ENCODE results near the gene ATP11A. TPM values are rescaled to one million over a fixed set of nuclear protein-coding genes. Genes with fewer than 3 reads are reported as not detected.

ATP11A gene
- total RNA-seq, 2 experiments from 2014 or later, result 28.8 to 30.2 TPM

DNA sequence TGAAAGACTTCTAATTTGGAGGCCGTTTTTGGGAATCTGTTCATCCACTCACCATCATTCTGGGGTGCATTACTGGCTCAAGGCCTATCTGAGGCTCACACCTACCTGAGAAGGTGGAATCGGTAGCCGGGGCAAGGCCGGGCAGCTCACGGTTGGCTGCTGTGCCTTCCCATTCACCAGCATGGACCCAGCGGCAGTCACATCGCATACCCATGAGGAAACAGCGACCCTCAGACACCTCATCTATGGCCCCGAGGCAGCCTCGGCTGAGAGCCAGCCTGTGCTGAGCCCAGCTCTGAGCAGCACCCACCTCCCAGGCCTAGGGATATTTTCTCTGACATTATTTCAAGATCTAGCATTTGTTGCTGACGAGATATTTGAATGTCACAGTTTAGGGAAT, 130.5 kb downstream of the ATP11A start:
- H3K27me3 Mint-ChIP-seq, result no peaks in the 10 kb centered on the region
- ATAC-seq (no peak), DNase-seq (no peak)
- no peak overlapping the region for H3K4me3 Mint-ChIP-seq
- H3K36me3 Mint-ChIP-seq (ENCODE audit: low read depth), result peaks cover 46% of the 10 kb centered on the region
- no peaks in the 10 kb centered on the region for H3K4me1 Mint-ChIP-seq (ENCODE audit: low read depth)
- ChIA-PET POLR2A (no interaction called here), CTCF (no interaction called here)
- H3K27ac Mint-ChIP-seq, result no peak overlapping the region
- intact Hi-C loops (cut with micrococcal nuclease), result no loop called here
- no peaks in the 10 kb centered on the region for H3K9me3 Mint-ChIP-seq
- TF ChIP-seq, protein P1, sequence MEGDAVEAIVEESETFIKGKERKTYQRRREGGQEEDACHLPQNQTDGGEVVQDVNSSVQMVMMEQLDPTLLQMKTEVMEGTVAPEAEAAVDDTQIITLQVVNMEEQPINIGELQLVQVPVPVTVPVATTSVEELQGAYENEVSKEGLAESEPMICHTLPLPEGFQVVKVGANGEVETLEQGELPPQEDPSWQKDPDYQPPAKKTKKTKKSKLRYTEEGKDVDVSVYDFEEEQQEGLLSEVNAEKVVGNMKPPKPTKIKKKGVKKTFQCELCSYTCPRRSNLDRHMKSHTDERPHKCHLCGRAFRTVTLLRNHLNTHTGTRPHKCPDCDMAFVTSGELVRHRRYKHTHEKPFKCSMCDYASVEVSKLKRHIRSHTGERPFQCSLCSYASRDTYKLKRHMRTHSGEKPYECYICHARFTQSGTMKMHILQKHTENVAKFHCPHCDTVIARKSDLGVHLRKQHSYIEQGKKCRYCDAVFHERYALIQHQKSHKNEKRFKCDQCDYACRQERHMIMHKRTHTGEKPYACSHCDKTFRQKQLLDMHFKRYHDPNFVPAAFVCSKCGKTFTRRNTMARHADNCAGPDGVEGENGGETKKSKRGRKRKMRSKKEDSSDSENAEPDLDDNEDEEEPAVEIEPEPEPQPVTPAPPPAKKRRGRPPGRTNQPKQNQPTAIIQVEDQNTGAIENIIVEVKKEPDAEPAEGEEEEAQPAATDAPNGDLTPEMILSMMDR (IDR thresholded peaks at IDR 0.05), result no peak

DNA sequence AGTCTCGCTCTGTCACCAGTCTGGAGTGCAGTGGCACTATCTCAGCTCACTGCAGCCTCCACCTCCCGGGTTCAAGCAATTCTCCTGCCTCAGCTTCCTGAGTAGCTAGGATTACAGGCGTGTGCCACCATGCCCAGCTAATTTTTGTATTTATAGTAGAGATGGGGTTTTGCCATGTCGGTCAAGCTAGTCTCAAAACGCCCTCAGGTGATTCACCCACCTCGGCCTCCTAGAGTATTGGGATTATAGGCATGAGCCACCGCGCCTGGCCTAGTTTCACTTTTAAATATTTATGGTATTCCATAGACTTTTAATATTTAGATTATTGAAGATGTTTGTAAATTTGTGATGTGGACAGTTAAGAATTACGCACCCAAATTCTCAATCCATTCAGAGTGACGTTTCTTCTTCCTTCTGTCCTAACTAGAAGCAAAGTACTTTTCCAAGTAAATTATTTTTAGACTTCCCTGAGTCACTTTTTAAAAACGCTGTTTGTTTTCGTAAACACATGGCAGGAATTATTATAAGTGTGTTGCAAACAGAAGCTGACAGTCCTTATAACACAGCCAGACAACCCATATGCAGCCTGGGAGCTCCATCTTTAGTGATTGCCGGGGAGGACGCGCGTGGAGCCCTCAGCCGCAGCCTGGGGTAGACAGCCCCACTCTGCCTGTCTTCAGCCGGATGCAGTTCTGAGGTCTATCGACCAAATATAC, 131.7 kb downstream of the ATP11A start:
- no peak for ATAC-seq
- no peak overlapping the region for H3K27ac Mint-ChIP-seq
- no peaks in the 10 kb centered on the region for H3K27me3 Mint-ChIP-seq
- no peaks in the 10 kb centered on the region for H3K9me3 Mint-ChIP-seq
- no peak for DNase-seq
- no peaks in the 10 kb centered on the region for H3K4me1 Mint-ChIP-seq (ENCODE audit: low read depth)
- H3K36me3 Mint-ChIP-seq (ENCODE audit: low read depth), result peaks cover 38% of the 10 kb centered on the region
- TF ChIP-seq, protein P1 (IDR thresholded peaks at IDR 0.05), result no peak
- ChIA-PET POLR2A (no interaction called here), CTCF (no interaction called here)
- intact Hi-C loops (cut with micrococcal nuclease), result no loop called here
- no peak overlapping the region for H3K4me3 Mint-ChIP-seq

DNA sequence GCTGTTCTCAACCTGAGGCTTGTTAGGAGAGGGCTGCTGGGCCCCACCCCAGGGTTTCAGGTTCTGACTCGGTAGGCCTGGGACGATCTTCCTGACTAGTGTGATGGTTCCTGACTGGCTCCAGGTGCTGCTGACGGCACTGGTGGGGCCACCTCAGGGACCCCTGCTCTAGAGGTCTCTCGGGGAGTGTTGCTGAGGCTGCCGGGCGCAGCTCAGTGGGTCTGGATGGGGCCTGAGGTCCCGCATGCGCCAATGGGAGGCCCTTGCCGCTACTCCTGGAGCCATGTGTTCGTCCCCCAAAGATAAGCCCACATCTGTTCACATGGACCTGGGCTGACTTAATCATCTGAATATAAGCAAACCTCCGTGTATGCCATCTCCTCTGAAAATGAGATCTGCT, 133.0 kb downstream of the ATP11A start:
- Mint-ChIP-seq H3K4me3 (no peak overlapping the region), H3K4me1 (ENCODE audit: low read depth) (no peaks in the 10 kb centered on the region), H3K27me3 (no peaks in the 10 kb centered on the region), H3K27ac (no peak overlapping the region), H3K36me3 (ENCODE audit: low read depth) (peaks cover 31% of the 10 kb centered on the region), H3K9me3 (no peaks in the 10 kb centered on the region)
- DNase-seq (no peak), ATAC-seq (no peak)
- TF ChIP-seq, protein P1 (IDR thresholded peaks at IDR 0.05), result no peak
- intact Hi-C loops (cut with micrococcal nuclease), result no loop called here
- CTCF ChIA-PET, result no interaction called here
- POLR2A ChIA-PET, result no interaction called here

DNA sequence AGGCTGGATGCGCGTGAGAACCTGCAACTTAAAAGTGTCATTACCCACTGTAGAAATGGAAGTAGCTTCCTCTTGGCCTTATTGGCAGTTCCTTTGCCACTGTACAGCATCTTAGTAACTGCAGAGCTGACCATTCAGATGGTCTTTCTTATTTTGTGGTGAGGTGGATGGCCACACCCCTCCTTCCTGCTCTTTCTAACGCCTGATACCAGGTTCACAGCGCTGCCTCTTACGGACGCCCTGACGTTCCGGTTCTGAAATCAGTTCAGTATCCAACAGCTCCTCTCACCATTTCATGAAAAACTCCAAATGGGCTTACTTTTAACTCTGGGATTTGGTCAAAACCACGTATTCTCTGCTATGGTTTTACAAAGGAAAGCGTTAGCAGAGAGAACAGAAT, 134.6 kb downstream of the ATP11A start:
- Mint-ChIP-seq H3K4me1 (ENCODE audit: low read depth) (no peaks in the 10 kb centered on the region), H3K36me3 (ENCODE audit: low read depth) (peaks cover 22% of the 10 kb centered on the region), H3K4me3 (no peak overlapping the region), H3K27ac (no peak overlapping the region), H3K9me3 (no peaks in the 10 kb centered on the region), H3K27me3 (no peaks in the 10 kb centered on the region)
- ATAC-seq, result no peak
- CTCF ChIA-PET, result no interaction called here
- POLR2A ChIA-PET, result no interaction called here
- TF ChIP-seq, protein P1 (IDR thresholded peaks at IDR 0.05), result no peak
- intact Hi-C loops (cut with micrococcal nuclease), result no loop called here
- no peak for DNase-seq

DNA sequence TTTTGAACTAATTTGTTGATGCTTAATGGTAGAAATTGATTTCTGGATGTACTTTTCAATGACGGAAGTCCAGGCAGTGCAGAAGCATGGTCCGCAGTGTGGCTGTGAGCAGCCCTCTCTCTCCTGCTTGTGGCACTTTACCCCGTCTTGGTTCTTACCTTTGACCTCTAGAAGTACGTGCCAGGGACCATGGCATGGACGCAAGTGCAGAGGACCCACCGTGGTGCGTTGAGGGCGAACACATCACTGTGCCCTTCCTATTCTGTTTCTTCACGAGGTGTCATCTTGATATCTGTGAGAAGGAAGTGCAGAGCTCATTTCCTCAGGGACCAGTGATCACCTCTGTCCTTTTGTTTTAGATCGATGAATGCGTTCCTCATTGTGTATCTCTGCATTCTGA, 135.2 kb downstream of the ATP11A start:
- H3K36me3 Mint-ChIP-seq (ENCODE audit: low read depth), result peaks cover 22% of the 10 kb centered on the region
- ATAC-seq, result no peak

More for the DNA sequence above, 135.2 kb downstream of the ATP11A start:
- Mint-ChIP-seq H3K4me3 (no peak overlapping the region), H3K27ac (no peak overlapping the region), H3K27me3 (no peaks in the 10 kb centered on the region), H3K9me3 (no peaks in the 10 kb centered on the region), H3K4me1 (ENCODE audit: low read depth) (no peaks in the 10 kb centered on the region)
- TF ChIP-seq, protein P1 (IDR thresholded peaks at IDR 0.05), result no peak
- intact Hi-C loops (cut with micrococcal nuclease), result no loop called here
- ChIA-PET POLR2A (no interaction called here), CTCF (no interaction called here)
- no peak for DNase-seq
